HEK293 (cell line): Measurements from ENCODE around the gene SPC24.

Experiments
- CTCF ChIA-PET: fragments of 350-600 bp; formaldehyde crosslinking; extraction: SDS; loops from one replicate; lab custom pipeline; 2021; ENCODE audit warnings: antibody characterized with exemption; lab: Yijun Ruan, JAX
- POLR2A ChIA-PET: fragments of 300-600 bp; formaldehyde crosslinking; extraction: SDS; loops from one replicate; lab custom pipeline; 2020; ENCODE audit warnings: antibody characterized with exemption, inconsistent platforms; lab: Yijun Ruan, JAX
- H3K27ac ChIP-seq: fragments of 200-500 bp; sonication (Bioruptor generic); 2 replicates; pipeline ENCODE4 v1.5.1; 2014; ENCODE audit warnings: low read depth, low read length, control low read depth, inconsistent platforms; ENCODE audit errors: extremely low read depth
- H3K36me3 ChIP-seq, 2 experiments: fragments of 200-500 bp in 1 of 2; sonication (Bioruptor generic) in 1 of 2; 1 replicate in 1 of 2; 2 replicates in 1 of 2; pipeline ENCODE4 v1.5.1; 2014 to 2017; ENCODE audit warnings: inconsistent platforms in 2 of 2, low read length in 2 of 2; ENCODE audit not compliant: control insufficient read depth in 2 of 2, insufficient read depth in 1 of 2
- H3K4me1 ChIP-seq: fragments of 200-500 bp; sonication (Bioruptor generic); 2 replicates; pipeline ENCODE4 v1.5.1; 2014; ENCODE audit warnings: mild to moderate bottlenecking, low read length, inconsistent platforms; ENCODE audit not compliant: control insufficient read depth, insufficient read depth
- H3K4me3 ChIP-seq: 2 replicates; pipeline ENCODE4 v1.5.1; 2011; ENCODE audit warnings: low read depth, mild to moderate bottlenecking, control low read depth, low read length, moderate library complexity
- H3K9me3 ChIP-seq: fragments of 200-500 bp; sonication (Bioruptor generic); 2 replicates; pipeline ENCODE4 v1.5.1; 2014; ENCODE audit warnings: low read depth, low read length, inconsistent platforms; ENCODE audit not compliant: control insufficient read depth, insufficient read depth
- EGR2 ChIP-seq: fragments of 450-650 bp; formaldehyde crosslinking; IDR thresholded peaks from 2 replicates; pipeline ENCODE4 v1.5.1; 2016; ENCODE audit warnings: low read depth, missing biosample characterization, missing genetic modification characterization
- IKZF3 ChIP-seq: fragments of 450-650 bp; IDR thresholded peaks from 2 replicates; pipeline ENCODE4 v1.5.0; 2018; ENCODE audit warnings: missing biosample characterization, mild to moderate bottlenecking, missing genetic modification characterization, moderate library complexity
- KLF10 ChIP-seq: fragments of 450-650 bp; IDR thresholded peaks from 2 replicates; pipeline ENCODE4 v1.5.1; 2018; ENCODE audit warnings: missing biosample characterization, mild to moderate bottlenecking, missing genetic modification characterization
- KLF16 ChIP-seq: fragments of 450-650 bp; formaldehyde crosslinking; IDR thresholded peaks from 2 replicates; pipeline ENCODE4 v1.5.1; 2017; ENCODE audit warnings: missing biosample characterization, missing genetic modification characterization
- PRDM10 ChIP-seq: fragments of 450-650 bp; formaldehyde crosslinking; IDR thresholded peaks from 2 replicates; pipeline ENCODE4 v1.5.1; 2016; ENCODE audit warnings: missing biosample characterization, missing genetic modification characterization
- ZBTB20 ChIP-seq: fragments of 450-650 bp; formaldehyde crosslinking; IDR thresholded peaks from 2 replicates; pipeline ENCODE4 v1.5.1; 2016; ENCODE audit warnings: missing biosample characterization, missing genetic modification characterization
- ZBTB44 ChIP-seq: fragments of 450-650 bp; IDR thresholded peaks from 2 replicates; pipeline ENCODE4 v1.5.1; 2018; ENCODE audit warnings: missing biosample characterization, mild to moderate bottlenecking, missing genetic modification characterization
- ZFHX2 ChIP-seq: fragments of 450-650 bp; formaldehyde crosslinking; conservative IDR thresholded peaks from 2 replicates; pipeline ENCODE4 v1.5.1; 2016; ENCODE audit warnings: missing biosample characterization, missing genetic modification characterization
- ZFP3 ChIP-seq: fragments of 450-650 bp; formaldehyde crosslinking; IDR thresholded peaks from 2 replicates; pipeline ENCODE4 v1.5.1; 2016; ENCODE audit warnings: low read depth, missing biosample characterization, missing genetic modification characterization
- ZNF10 ChIP-seq: fragments of 450-650 bp; formaldehyde crosslinking; IDR thresholded peaks from 2 replicates; pipeline ENCODE4 v1.5.1; 2017; ENCODE audit warnings: missing biosample characterization, missing genetic modification characterization
- ZNF341 ChIP-seq: fragments of 450-650 bp; formaldehyde crosslinking; IDR thresholded peaks from 2 replicates; pipeline ENCODE4; 2016; ENCODE audit warnings: low read depth, missing biosample characterization, missing genetic modification characterization
- ZNF660 ChIP-seq: fragments of 450-650 bp; IDR thresholded peaks from 2 replicates; pipeline ENCODE4 v1.5.1; 2018; ENCODE audit warnings: missing biosample characterization, mild to moderate bottlenecking, missing genetic modification characterization
- ZNF785 ChIP-seq: fragments of 450-650 bp; formaldehyde crosslinking; IDR thresholded peaks from 2 replicates; pipeline ENCODE4 v1.5.1; 2016; ENCODE audit warnings: missing biosample characterization, missing genetic modification characterization
- ZSCAN18 ChIP-seq: fragments of 450-650 bp; formaldehyde crosslinking; IDR thresholded peaks from 2 replicates; pipeline ENCODE4 v1.5.1; 2016; ENCODE audit warnings: missing biosample characterization, missing genetic modification characterization
- ZSCAN30 ChIP-seq: fragments of 450-650 bp; IDR thresholded peaks from 2 replicates; pipeline ENCODE4 v1.5.1; 2018; ENCODE audit warnings: missing biosample characterization, mild to moderate bottlenecking, missing genetic modification characterization, moderate library complexity
- ZXDB ChIP-seq: fragments of 450-650 bp; formaldehyde crosslinking; IDR thresholded peaks from 2 replicates; pipeline ENCODE4 v1.5.1; 2016; ENCODE audit warnings: missing biosample characterization, missing genetic modification characterization
- TF ChIP-seq, protein P1 (sequence below): IDR thresholded peaks from 2 replicates; pipeline ENCODE4 v1.6.1; 2011; ENCODE audit warnings: mild to moderate bottlenecking, low read depth, low read length, borderline replicate concordance
- TF ChIP-seq, protein P2 (sequence below): fragments of 450-650 bp; formaldehyde crosslinking; IDR thresholded peaks from 2 replicates; pipeline ENCODE4 v1.5.1; 2017; ENCODE audit warnings: missing biosample characterization, missing genetic modification characterization
- TF ChIP-seq, protein P3 (sequence below): fragments of 450-650 bp; formaldehyde crosslinking; IDR thresholded peaks from 2 replicates; pipeline ENCODE4 v1.5.1; 2016; ENCODE audit warnings: missing biosample characterization, missing genetic modification characterization
- TF ChIP-seq, protein P4 (sequence below): fragments of 450-650 bp; formaldehyde crosslinking; IDR thresholded peaks from 2 replicates; pipeline ENCODE4 v1.5.1; 2016; ENCODE audit warnings: missing biosample characterization, missing genetic modification characterization

Gene SPC24

GRCh38 chr19:11197291-11198174 is 42.0 kb upstream of the SPC24 start, which contains the start of gene KANK2:
Gene KANK2 (minus strand): TSS chr19:11197545. CDS start chr19:11194511, 3,034 bp downstream.
- Histone ChIP-seq H3K36me3 (peaks cover 0 to 29% of the 10 kb centered on the region in 2 experiments; a peak in 1 of 3 replicates), H3K27ac (peak within 1 kb of the TSS; percentile 54; the same call in 1 of the 2 replicates), H3K9me3 (no peaks in the 10 kb centered on the region), H3K4me3 (peak within 1 kb of the TSS; percentile 75), H3K4me1 (no peaks in the 10 kb centered on the region)
- POLR2A ChIA-PET = interaction anchor here (1.0 to 2.1 kb wide), 5 partner anchors 8 to 60 kb away, joined by 3 to 17 read pairs (median 4); partner anchors contain the start of gene SPC24
- CTCF ChIA-PET = interaction anchor here (0.5 to 0.7 kb wide), 4 partner anchors 61 to 326 kb away, joined by 3 read pairs; no protein-coding TSS in a partner anchor
- TF ChIP-seq ZBTB20 (tag by site-specific recombination) (peak; percentile 76), PRDM10 (tag by site-specific recombination) (peak; percentile 53; the same call in 1 of the 2 replicates), ZFHX2 (tag by site-specific recombination) (peak; percentile 57), KLF10 (peak; percentile 91), ZXDB (tag by site-specific recombination) (peak; percentile 29; the same call in 1 of the 2 replicates), EGR2 (tag by site-specific recombination) (peak; percentile 33; the same call in 1 of the 2 replicates), ZBTB44 (0 out of 2 replicates have a peak, but pooled peaks have one; percentile 19), ZNF341 (tag by site-specific recombination) (peak; percentile 91), ZSCAN30 (peak; percentile 48; the same call in 1 of the 2 replicates), KLF16 (tag by site-specific recombination) (peak; percentile 96), ZNF785 (no peak), ZNF10 (tag by site-specific recombination) (no peak), ZSCAN18 (tag by site-specific recombination) (no peak), ZFP3 (no peak), ZNF660 (tag by site-specific recombination) (peak; percentile 18; the same call in 1 of the 2 replicates), IKZF3 (tag by site-specific recombination) (peak; percentile 36; the same call in 1 of the 2 replicates)
- TF ChIP-seq, protein P1, sequence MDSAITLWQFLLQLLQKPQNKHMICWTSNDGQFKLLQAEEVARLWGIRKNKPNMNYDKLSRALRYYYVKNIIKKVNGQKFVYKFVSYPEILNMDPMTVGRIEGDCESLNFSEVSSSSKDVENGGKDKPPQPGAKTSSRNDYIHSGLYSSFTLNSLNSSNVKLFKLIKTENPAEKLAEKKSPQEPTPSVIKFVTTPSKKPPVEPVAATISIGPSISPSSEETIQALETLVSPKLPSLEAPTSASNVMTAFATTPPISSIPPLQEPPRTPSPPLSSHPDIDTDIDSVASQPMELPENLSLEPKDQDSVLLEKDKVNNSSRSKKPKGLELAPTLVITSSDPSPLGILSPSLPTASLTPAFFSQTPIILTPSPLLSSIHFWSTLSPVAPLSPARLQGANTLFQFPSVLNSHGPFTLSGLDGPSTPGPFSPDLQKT = no peak
- TF ChIP-seq, protein P2, sequence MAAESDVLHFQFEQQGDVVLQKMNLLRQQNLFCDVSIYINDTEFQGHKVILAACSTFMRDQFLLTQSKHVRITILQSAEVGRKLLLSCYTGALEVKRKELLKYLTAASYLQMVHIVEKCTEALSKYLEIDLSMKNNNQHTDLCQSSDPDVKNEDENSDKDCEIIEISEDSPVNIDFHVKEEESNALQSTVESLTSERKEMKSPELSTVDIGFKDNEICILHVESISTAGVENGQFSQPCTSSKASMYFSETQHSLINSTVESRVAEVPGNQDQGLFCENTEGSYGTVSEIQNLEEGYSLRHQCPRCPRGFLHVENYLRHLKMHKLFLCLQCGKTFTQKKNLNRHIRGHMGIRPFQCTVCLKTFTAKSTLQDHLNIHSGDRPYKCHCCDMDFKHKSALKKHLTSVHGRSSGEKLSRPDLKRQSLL (tag by site-specific recombination) = no peak
- TF ChIP-seq, protein P3, sequence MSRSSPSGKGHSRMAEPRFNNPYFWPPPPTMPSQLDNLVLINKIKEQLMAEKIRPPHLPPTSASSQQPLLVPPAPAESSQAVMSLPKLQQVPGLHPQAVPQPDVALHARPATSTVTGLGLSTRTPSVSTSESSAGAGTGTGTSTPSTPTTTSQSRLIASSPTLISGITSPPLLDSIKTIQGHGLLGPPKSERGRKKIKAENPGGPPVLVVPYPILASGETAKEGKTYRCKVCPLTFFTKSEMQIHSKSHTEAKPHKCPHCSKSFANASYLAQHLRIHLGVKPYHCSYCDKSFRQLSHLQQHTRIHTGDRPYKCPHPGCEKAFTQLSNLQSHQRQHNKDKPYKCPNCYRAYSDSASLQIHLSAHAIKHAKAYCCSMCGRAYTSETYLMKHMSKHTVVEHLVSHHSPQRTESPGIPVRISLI (tag by site-specific recombination) = no peak
- TF ChIP-seq, protein P4, sequence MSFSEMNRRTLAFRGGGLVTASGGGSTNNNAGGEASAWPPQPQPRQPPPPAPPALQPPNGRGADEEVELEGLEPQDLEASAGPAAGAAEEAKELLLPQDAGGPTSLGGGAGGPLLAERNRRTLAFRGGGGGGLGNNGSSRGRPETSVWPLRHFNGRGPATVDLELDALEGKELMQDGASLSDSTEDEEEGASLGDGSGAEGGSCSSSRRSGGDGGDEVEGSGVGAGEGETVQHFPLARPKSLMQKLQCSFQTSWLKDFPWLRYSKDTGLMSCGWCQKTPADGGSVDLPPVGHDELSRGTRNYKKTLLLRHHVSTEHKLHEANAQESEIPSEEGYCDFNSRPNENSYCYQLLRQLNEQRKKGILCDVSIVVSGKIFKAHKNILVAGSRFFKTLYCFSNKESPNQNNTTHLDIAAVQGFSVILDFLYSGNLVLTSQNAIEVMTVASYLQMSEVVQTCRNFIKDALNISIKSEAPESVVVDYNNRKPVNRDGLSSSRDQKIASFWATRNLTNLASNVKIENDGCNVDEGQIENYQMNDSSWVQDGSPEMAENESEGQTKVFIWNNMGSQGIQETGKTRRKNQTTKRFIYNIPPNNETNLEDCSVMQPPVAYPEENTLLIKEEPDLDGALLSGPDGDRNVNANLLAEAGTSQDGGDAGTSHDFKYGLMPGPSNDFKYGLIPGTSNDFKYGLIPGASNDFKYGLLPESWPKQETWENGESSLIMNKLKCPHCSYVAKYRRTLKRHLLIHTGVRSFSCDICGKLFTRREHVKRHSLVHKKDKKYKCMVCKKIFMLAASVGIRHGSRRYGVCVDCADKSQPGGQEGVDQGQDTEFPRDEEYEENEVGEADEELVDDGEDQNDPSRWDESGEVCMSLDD (tag by site-specific recombination) = peak; percentile 60; the same call in 1 of the 2 replicates
